Prostate gland (tissue), 2 donors: ENCODE measurements around the gene IPCEF1.

Experiments
- POLR2A ChIP-seq: fragments of 450-650 bp; IDR thresholded peaks from one replicate; pipeline ENCODE4 v1.6.1; 2016; ENCODE audit warnings: antibody characterized with exemption, mild to moderate bottlenecking
- TF ChIP-seq, protein P1 (sequence below), 4 experiments: fragments of 200-600 bp in 2 of 4; fragments of 450-650 bp in 2 of 4; sonication (generic) in 2 of 4; IDR thresholded peaks; 1 replicate in 3 of 4; 2 replicates in 1 of 4; pipeline ENCODE4 v1.5.1; 2016 to 2019; ENCODE audit warnings: antibody characterized with exemption in 4 of 4, mild to moderate bottlenecking in 2 of 4, moderate library complexity in 2 of 4

DNA sequence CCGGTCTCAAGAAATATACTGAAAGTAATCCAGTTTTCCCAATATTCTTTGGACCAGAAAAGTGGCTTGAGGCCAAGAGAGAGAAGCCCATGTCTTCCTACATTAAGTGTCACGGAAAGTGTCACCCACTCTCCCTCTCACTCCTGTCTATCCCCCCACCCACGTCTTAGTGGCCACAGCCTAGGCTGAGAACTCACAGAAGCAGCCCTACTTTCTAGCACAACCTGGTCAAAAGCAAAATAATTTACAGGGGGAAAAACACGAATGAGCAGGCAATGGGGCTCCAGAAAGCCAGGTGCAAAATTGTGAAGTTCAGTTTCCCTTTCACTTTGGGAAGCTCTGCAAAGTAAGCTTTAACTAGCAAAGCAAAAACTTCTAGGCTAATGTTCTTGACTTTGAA lies 199.5 kb downstream of the IPCEF1 start:
- TF ChIP-seq, protein P1, sequence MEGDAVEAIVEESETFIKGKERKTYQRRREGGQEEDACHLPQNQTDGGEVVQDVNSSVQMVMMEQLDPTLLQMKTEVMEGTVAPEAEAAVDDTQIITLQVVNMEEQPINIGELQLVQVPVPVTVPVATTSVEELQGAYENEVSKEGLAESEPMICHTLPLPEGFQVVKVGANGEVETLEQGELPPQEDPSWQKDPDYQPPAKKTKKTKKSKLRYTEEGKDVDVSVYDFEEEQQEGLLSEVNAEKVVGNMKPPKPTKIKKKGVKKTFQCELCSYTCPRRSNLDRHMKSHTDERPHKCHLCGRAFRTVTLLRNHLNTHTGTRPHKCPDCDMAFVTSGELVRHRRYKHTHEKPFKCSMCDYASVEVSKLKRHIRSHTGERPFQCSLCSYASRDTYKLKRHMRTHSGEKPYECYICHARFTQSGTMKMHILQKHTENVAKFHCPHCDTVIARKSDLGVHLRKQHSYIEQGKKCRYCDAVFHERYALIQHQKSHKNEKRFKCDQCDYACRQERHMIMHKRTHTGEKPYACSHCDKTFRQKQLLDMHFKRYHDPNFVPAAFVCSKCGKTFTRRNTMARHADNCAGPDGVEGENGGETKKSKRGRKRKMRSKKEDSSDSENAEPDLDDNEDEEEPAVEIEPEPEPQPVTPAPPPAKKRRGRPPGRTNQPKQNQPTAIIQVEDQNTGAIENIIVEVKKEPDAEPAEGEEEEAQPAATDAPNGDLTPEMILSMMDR (IDR thresholded peaks at IDR 0.05): no peak
- no peak for TF ChIP-seq POLR2A
